WI38 (cell line): ENCODE data around the gene FTHL17.

Experiments used
- H3K4me3 ChIP-seq: 2 replicates; pipeline ENCODE4 v1.5.1; 2011; ENCODE audit warnings: low read depth, mild to moderate bottlenecking, control low read depth, low read length
- TF ChIP-seq, protein P1 (sequence below): IDR thresholded peaks from 2 replicates; pipeline ENCODE4 v1.5.1; 2012; ENCODE audit warnings: low read depth, mild to moderate bottlenecking, control low read depth, low read length

Gene FTHL17

DNA sequence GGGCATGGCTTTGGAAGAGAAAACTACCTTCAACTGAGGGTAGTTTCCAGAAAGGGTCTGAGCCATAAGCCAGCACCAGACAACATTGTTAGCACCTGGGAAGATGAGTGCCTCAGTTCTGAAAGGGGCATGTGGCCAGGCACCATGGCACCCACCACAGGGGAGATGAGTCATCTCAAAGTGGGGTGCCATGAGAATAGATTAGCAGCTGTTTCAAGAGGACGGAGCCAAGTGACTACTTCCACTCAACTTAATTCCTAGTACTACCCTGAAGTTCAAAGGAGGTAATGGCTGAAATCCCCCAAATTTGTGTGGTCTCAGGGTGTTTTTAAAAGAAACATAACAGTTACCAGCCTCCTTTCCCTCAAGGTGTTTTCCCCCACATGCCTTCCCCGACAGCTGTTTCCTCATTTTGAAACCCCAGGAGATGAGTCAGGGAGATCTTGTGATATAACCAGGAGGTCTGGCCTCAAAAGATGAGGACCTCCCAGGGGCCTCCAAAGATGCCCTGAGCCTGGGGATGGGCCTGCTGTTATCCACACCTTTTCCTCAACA lies 27.8 kb upstream of the FTHL17 start:
- no peak overlapping the region for H3K4me3 ChIP-seq
- TF ChIP-seq, protein P1, sequence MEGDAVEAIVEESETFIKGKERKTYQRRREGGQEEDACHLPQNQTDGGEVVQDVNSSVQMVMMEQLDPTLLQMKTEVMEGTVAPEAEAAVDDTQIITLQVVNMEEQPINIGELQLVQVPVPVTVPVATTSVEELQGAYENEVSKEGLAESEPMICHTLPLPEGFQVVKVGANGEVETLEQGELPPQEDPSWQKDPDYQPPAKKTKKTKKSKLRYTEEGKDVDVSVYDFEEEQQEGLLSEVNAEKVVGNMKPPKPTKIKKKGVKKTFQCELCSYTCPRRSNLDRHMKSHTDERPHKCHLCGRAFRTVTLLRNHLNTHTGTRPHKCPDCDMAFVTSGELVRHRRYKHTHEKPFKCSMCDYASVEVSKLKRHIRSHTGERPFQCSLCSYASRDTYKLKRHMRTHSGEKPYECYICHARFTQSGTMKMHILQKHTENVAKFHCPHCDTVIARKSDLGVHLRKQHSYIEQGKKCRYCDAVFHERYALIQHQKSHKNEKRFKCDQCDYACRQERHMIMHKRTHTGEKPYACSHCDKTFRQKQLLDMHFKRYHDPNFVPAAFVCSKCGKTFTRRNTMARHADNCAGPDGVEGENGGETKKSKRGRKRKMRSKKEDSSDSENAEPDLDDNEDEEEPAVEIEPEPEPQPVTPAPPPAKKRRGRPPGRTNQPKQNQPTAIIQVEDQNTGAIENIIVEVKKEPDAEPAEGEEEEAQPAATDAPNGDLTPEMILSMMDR = no peak

DNA sequence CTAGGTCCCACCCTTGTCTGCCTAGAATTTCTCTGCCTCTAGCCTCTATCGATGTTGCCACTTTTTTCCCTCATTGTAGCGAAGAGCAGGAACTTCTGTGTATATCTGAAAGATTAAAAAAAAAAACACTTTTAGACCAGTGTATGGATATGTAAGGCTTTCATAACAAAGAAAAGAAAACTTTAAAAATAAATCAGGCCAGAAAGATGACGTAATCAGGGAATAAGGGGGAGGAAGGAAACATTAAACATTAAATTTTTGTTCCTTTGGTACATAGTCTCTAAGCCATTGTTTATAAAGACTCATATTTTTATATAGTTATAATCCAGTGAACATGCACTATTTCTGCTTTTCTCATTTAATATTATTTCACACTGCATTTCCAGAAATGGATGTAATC lies 26.2 kb upstream of the FTHL17 start:
- H3K4me3 ChIP-seq = no peak overlapping the region
- TF ChIP-seq, protein P1 = no peak

DNA sequence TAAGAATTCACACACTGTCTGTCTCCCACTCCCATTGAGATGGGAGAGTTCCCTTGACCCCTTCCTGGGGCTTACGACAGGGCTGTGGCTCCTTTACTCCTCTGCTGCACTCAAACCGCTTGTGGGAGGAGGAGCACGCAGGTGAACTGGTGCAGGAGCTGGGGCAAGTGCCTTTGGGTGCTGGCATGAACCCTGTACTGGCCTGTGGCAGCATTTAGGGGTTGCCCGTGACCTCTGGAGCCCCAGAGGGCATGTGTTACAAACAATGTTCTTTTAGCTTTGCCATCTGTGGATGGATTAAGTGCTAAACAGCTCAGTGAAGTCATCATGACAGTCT lies 21.8 kb upstream of the FTHL17 start:
- no peak overlapping the region for H3K4me3 ChIP-seq
- TF ChIP-seq, protein P1 = no peak

DNA sequence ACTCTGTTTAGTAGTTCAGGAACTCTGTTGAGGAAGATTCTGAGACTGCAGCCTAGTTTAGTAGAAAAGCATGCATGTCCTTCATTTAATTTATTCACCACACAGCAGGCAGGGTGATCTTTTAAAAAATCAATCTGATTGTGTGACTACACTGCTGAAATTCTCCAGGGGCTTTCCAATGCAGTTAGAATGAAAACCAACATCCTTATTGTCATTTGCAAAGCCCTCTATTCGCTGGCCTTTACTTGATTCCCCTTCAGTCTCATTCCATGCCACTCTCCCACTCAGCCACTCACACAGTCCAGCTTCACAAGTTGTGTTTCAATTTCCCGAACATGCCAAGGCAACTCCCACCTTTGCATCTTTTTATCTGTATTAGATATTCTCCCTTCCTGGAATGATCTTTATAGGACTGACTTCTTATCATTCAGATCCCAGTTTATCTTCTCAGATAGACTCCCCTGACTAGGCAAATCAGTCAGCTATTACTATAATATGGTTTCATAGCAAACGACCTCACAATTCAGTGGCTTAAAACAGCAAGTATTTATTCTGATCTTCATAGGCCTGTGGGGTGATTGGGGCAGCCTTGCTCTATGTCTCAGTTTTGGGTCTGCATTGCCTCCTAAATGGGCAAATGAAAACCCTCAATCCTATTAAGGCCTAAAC lies 21.3 kb upstream of the FTHL17 start:
- TF ChIP-seq, protein P1 = no peak
- no peak overlapping the region for H3K4me3 ChIP-seq

DNA sequence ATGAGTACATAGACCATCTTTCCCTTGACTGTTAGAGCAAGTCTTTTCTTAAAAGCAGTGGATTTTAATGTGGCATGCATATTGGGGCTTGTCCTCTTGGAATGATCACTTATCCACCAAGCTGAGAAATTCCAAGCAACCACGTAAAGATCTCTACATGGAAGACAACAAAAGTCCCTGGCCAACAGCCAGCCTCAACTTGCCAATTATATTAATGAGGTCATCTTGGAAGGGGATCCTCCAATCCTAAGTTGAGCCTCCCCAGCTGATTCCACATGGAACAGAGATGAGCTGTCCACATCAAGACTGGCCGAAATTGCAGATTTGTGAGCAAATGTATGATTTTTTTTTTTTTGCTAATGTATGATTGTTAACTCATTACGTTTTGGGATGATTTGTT lies 20.6 kb upstream of the FTHL17 start:
- TF ChIP-seq, protein P1 = no peak
- H3K4me3 ChIP-seq = no peak overlapping the region

DNA sequence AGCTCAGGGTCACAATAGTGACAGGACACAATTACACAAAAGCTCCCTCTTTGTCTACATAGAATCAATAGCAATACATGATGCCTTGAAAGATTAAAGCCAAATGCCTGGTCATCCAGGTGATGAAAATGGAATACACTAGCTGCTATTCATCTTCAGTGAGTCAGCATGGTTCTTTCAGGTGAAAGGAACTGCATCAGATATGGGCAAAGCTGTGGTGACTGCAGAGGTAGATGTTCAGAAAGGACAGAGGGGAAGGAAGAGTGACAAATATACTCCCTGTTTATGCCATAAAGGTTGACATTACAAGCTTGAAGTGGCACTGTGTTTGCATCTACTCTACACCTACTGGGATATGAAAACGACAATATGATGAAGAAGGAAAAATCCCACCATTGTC lies 20.0 kb upstream of the FTHL17 start:
- no peak overlapping the region for H3K4me3 ChIP-seq
- TF ChIP-seq, protein P1 = no peak

DNA sequence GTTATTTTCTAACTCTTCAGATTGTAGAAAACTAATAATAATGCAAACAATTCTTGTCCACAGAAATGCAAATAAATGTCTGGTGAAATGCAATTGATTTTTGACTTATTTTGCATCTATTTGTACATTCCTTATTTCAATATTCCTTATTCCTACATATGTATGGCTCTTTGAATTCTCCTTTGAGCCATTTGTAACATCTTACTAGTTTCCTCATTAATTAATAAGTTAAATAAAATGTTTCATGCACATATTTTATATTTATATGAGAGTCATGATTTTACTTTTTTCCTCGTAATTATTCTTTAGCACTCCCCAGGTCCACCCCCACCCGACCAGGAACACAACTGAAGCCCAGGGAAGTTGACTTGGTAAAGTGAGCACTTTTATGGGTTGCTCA lies 2.7 kb upstream of the FTHL17 start:
- H3K4me3 ChIP-seq = no peak overlapping the region
- TF ChIP-seq, protein P1 = no peak
